SK-N-MC (cell line): ENCODE results near the gene NRP2.

Experiments used
- DNase-seq: peaks from one replicate; pipeline ENCODE4 v3.0.0-alpha.2; 2011; ENCODE audit warnings: low read depth, low spot score
- H3K27ac ChIP-seq: fragments of 200-600 bp; sonication (generic); 2 replicates; pipeline ENCODE4 v1.5.1; 2016; ENCODE audit warnings: mixed run types
- H3K36me3 ChIP-seq: fragments of 200-600 bp; sonication (generic); 2 replicates; pipeline ENCODE4 v1.6.1; 2017; ENCODE audit warnings: antibody characterized with exemption, low read length, mixed read lengths; ENCODE audit not compliant: insufficient read depth
- H3K4me3 ChIP-seq: fragments of 200-600 bp; sonication (generic); 2 replicates; pipeline ENCODE4 v1.5.1; 2016
- H3K9ac ChIP-seq: fragments of 200-600 bp; sonication (generic); 2 replicates; pipeline ENCODE4 v1.8.0; 2017; ENCODE audit warnings: mixed run types, mixed read lengths; ENCODE audit not compliant: insufficient read length
- H3K9me3 ChIP-seq: fragments of 200-600 bp; sonication (generic); 2 replicates; pipeline ENCODE4 v1.6.1; 2017; ENCODE audit warnings: low read depth, mild to moderate bottlenecking, antibody characterized with exemption, low read length, moderate library complexity, mixed read lengths
- EZH2 ChIP-seq: fragments of 200-600 bp; sonication (generic); IDR thresholded peaks from one replicate; pipeline ENCODE4 v1.6.1; 2017; ENCODE audit warnings: antibody characterized with exemption
- FOXP2 ChIP-seq: optimal IDR thresholded peaks from 2 replicates; pipeline ENCODE3; 2011; ENCODE audit warnings: mild to moderate bottlenecking, moderate library complexity; ENCODE audit not compliant: insufficient read depth; ENCODE audit errors: extremely low read length, control extremely low read depth
- POLR2AphosphoS5 ChIP-seq: IDR thresholded peaks from 2 replicates; pipeline ENCODE4 v1.6.1; 2012; ENCODE audit warnings: mild to moderate bottlenecking, low read depth, low read length, borderline replicate concordance

Gene NRP2

GRCh38 chr2:205796805-205797313 is 114.6 kb downstream of the NRP2 start:
- no peak overlapping the region for H3K4me3 ChIP-seq
- no peak overlapping the region for H3K27ac ChIP-seq
- TF ChIP-seq POLR2AphosphoS5 = no peak
- TF ChIP-seq FOXP2 = no peak
- TF ChIP-seq EZH2 = no peak
- no peak overlapping the region for H3K9ac ChIP-seq
- no peak for DNase-seq
- no peaks in the 10 kb centered on the region for H3K9me3 ChIP-seq
- H3K36me3 ChIP-seq = no peaks in the 10 kb centered on the region

- H3K9me3 ChIP-seq = no peaks in the 10 kb centered on the region
- H3K27ac ChIP-seq = no peak overlapping the region
- H3K36me3 ChIP-seq = no peaks in the 10 kb centered on the region
- no peak overlapping the region for H3K9ac ChIP-seq
- no peak for TF ChIP-seq POLR2AphosphoS5
- no peak for TF ChIP-seq EZH2
- TF ChIP-seq FOXP2 = no peak
- no peak overlapping the region for H3K4me3 ChIP-seq
- no peak for DNase-seq
Measured at GRCh38 chr2:205797866-205798265, 115.6 kb downstream of the NRP2 start.

- no peak overlapping the region for H3K4me3 ChIP-seq
- TF ChIP-seq FOXP2 (no peak), POLR2AphosphoS5 (no peak), EZH2 (no peak)
- H3K9ac ChIP-seq = no peak overlapping the region
- no peak for DNase-seq
- H3K36me3 ChIP-seq = no peaks in the 10 kb centered on the region
- H3K27ac ChIP-seq = no peak overlapping the region
- H3K9me3 ChIP-seq = no peaks in the 10 kb centered on the region
Measured at GRCh38 chr2:205800224-205800623, 117.9 kb downstream of the NRP2 start.

- Histone ChIP-seq H3K9ac (no peak overlapping the region), H3K4me3 (no peak overlapping the region), H3K27ac (no peak overlapping the region), H3K9me3 (no peaks in the 10 kb centered on the region), H3K36me3 (no peaks in the 10 kb centered on the region)
- no peak for DNase-seq
- TF ChIP-seq EZH2 = no peak
- no peak for TF ChIP-seq POLR2AphosphoS5
- no peak for TF ChIP-seq FOXP2
Measured at GRCh38 chr2:205800773-205801172, 118.5 kb downstream of the NRP2 start.

- H3K9ac ChIP-seq = no peak overlapping the region
- no peak overlapping the region for H3K4me3 ChIP-seq
- H3K27ac ChIP-seq = no peak overlapping the region
- H3K9me3 ChIP-seq = no peaks in the 10 kb centered on the region
- H3K36me3 ChIP-seq = no peaks in the 10 kb centered on the region
- no peak for TF ChIP-seq POLR2AphosphoS5
- TF ChIP-seq FOXP2 = no peak
- no peak for TF ChIP-seq EZH2
- DNase-seq = no peak
Measured at GRCh38 chr2:205802065-205802464, 119.8 kb downstream of the NRP2 start.

GRCh38 chr2:205802941-205803340 is 120.6 kb downstream of the NRP2 start:
- TF ChIP-seq POLR2AphosphoS5 (no peak), FOXP2 (no peak), EZH2 (no peak)
- no peaks in the 10 kb centered on the region for H3K9me3 ChIP-seq
- H3K4me3 ChIP-seq = no peak overlapping the region
- no peaks in the 10 kb centered on the region for H3K36me3 ChIP-seq
- H3K9ac ChIP-seq = no peak overlapping the region
- DNase-seq = no peak
- no peak overlapping the region for H3K27ac ChIP-seq

- no peak for DNase-seq
- no peaks in the 10 kb centered on the region for H3K9me3 ChIP-seq
- H3K36me3 ChIP-seq = no peaks in the 10 kb centered on the region
- TF ChIP-seq EZH2 (no peak), FOXP2 (no peak), POLR2AphosphoS5 (no peak)
- H3K4me3 ChIP-seq = no peak overlapping the region
- no peak overlapping the region for H3K27ac ChIP-seq
- H3K9ac ChIP-seq = no peak overlapping the region
Measured at GRCh38 chr2:205803500-205803899, 121.2 kb downstream of the NRP2 start.

- H3K4me3 ChIP-seq = no peak overlapping the region
- no peak overlapping the region for H3K9ac ChIP-seq
- no peak for DNase-seq
- H3K9me3 ChIP-seq = no peaks in the 10 kb centered on the region
- H3K27ac ChIP-seq = no peak overlapping the region
- TF ChIP-seq EZH2 (no peak), POLR2AphosphoS5 (no peak), FOXP2 (no peak)
- no peaks in the 10 kb centered on the region for H3K36me3 ChIP-seq
Measured at GRCh38 chr2:205805136-205805535, 122.8 kb downstream of the NRP2 start.
